Adrenal gland (tissue), 5 donors: ENCODE measurements around the gene EXOSC9.

Source experiments
- CTCF ChIP-seq, 6 experiments: fragments of 450-650 bp in 4 of 6; fragments of 200-600 bp in 2 of 6; sonication (generic) in 1 of 6; IDR thresholded peaks; 1 replicate in 5 of 6; 2 replicates in 1 of 6; pipeline versions ENCODE4 v1.5.1 to v1.8.0; 2016 to 2021; ENCODE audit warnings: antibody characterized with exemption in 6 of 6, mild to moderate bottlenecking in 2 of 6, moderate library complexity in 1 of 6
- POLR2A ChIP-seq, 2 donors: fragments of 450-650 bp; IDR thresholded peaks; one replicate each; pipeline ENCODE4 v1.6.1; 2017; ENCODE audit warnings: antibody characterized with exemption in 2 of 2, mild to moderate bottlenecking in 2 of 2, moderate library complexity in 1 of 2
- donor health status: DM: no; HTN: no; CAD: no.

GRCh38 chr4:121818215-121818614, 17.1 kb downstream of the EXOSC9 start:
- TF ChIP-seq CTCF (IDR thresholded peaks at IDR 0.05) (no peak), POLR2A (IDR thresholded peaks at IDR 0.05) (no peak)
